Measurements from ENCODE around the gene PRKCA.

The PRKCA gene

DNA sequence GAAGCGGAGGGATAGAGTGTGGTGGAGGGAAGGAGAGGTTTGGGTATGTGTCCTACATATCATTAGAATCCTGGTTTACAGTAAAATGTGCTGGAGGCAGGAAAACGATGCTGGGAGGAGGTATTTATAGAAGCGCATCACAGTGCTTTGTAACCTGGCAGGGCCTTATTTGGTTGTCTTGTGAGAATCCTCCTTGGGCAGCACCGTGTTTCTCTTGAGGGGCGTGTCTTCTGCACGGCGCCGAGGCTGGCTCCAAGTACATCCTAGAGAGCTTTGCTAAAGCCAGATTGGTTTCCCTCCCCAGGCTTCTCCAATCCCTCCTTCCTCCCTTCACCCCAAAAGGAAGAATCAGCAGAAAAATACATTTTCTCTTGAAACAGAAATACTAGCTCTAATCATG lies 556.9 kb downstream of the PRKCA start:
- no peak for DNase-seq

DNA sequence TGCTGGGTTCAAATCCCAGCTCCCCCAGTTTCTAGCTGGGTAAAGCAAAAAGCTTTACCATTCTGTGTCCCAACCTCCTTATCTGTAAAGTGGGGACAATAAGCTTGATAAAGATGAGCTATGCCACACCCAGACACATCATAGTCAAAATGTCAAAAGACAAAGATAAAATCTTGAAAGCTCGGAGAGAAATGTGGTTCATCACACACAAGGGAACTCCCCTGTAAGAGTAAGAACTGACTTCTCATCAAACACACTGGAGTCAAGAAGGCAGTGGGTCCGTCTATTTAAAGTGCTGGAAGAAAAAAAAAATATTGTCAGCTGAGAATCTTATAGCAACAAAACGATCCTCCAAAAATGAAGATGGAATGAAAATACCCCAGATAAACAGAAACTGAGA lies 557.8 kb downstream of the PRKCA start:
- DNase-seq = no peak

Measured in NCI-H446 treated with DMSO at 0.1 percent for 48 hours (cell line).